ENCODE data around the gene MRPL18. TPM values are rescaled to one million over a fixed set of nuclear protein-coding genes. Genes with fewer than 3 reads are reported as not detected.

Gene MRPL18
- total RNA-seq, 3 donors from 2014 or later: 52.8 to 72.9 (median 68.2) TPM

DNA sequence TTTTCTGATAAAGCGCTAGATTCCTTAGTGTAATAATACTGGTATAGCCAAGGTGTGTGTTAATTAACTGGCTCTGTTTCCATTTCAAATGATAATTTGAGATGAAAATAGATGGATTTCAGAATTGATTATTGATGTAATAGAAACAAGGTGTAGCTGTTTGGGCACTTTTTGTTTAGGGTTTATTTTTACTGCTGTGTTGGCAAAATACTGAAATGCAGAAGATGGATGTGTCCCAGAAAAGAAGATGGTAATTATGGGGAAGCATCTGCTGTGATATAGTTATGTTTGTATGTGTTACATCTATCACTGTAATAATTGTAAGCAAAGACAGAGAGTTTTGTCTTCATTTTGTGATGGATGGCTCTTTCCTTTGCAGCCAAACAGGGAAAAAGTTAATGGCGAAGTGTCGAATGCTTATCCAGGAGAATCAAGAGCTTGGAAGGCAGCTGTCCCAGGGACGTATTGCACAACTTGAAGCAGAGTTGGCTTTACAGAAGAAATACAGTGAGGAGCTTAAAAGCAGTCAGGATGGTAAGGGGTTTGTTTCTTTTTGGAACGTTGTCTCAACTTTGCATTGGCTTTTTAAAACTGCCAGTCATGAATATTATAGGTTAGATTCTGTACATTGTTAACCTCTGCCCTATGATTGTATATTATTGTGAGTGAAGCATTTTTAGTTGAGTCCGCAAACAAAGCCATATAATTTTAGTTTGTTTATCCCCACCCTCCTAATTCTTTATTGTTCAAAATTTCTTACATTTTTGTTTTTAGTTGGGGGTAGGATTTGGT is 37.0 kb upstream of the MRPL18 start:
- Histone ChIP-seq H3K27me3 (no peaks in the 10 kb centered on the region), H3K36me3 (peaks cover 6% of the 10 kb centered on the region), H3K27ac (no peak overlapping the region), H3K9me3 (no peaks in the 10 kb centered on the region), H3K4me3 (no peak overlapping the region), H3K4me1 (peaks cover 0 to 4% of the 10 kb centered on the region in 2 donors)
- no peak for DNase-seq (ENCODE audit: low spot score in 2 of 2)
- intact Hi-C loops (cut with DNase I; ENCODE audit: low total_unique reads): no loop called here
- TF ChIP-seq POLR2AphosphoS5 (IDR thresholded peaks at IDR 0.05) (no peak), POLR2A (IDR thresholded peaks at IDR 0.05) (no peak)
- TF ChIP-seq, protein P1, sequence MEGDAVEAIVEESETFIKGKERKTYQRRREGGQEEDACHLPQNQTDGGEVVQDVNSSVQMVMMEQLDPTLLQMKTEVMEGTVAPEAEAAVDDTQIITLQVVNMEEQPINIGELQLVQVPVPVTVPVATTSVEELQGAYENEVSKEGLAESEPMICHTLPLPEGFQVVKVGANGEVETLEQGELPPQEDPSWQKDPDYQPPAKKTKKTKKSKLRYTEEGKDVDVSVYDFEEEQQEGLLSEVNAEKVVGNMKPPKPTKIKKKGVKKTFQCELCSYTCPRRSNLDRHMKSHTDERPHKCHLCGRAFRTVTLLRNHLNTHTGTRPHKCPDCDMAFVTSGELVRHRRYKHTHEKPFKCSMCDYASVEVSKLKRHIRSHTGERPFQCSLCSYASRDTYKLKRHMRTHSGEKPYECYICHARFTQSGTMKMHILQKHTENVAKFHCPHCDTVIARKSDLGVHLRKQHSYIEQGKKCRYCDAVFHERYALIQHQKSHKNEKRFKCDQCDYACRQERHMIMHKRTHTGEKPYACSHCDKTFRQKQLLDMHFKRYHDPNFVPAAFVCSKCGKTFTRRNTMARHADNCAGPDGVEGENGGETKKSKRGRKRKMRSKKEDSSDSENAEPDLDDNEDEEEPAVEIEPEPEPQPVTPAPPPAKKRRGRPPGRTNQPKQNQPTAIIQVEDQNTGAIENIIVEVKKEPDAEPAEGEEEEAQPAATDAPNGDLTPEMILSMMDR (IDR thresholded peaks at IDR 0.05): no peak

DNA sequence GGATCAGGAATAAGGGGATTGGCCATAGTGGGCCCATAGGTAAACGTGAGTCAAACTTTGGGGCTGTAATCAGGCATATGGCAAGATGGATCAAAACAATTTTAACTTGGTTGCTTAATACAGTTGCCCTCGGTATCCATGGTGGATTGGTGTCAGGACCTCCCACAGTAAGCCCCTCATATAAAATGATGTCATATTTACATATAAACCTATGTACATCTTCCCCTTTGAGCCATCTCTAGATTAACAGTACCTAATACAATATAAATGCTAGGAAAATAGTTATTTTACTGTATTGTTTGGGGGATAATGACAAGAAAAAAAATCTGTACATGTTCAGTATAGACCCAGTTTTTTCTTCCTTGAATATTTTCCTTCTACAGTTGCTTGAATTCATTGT is 35.9 kb upstream of the MRPL18 start:
- no peak for DNase-seq (ENCODE audit: low spot score in 2 of 2)
- H3K36me3 ChIP-seq: peaks cover 6% of the 10 kb centered on the region
- TF ChIP-seq POLR2AphosphoS5 (IDR thresholded peaks at IDR 0.05) (no peak), POLR2A (IDR thresholded peaks at IDR 0.05) (no peak)
- TF ChIP-seq, protein P1 (IDR thresholded peaks at IDR 0.05): no peak
- no peaks in the 10 kb centered on the region for H3K27me3 ChIP-seq
- H3K4me3 ChIP-seq: no peak overlapping the region
- H3K4me1 ChIP-seq: peaks cover 0 to 4% of the 10 kb centered on the region in 2 donors
- H3K27ac ChIP-seq: no peak overlapping the region
- H3K9me3 ChIP-seq: no peaks in the 10 kb centered on the region
- intact Hi-C loops (cut with DNase I; ENCODE audit: low total_unique reads): no loop called here

DNA sequence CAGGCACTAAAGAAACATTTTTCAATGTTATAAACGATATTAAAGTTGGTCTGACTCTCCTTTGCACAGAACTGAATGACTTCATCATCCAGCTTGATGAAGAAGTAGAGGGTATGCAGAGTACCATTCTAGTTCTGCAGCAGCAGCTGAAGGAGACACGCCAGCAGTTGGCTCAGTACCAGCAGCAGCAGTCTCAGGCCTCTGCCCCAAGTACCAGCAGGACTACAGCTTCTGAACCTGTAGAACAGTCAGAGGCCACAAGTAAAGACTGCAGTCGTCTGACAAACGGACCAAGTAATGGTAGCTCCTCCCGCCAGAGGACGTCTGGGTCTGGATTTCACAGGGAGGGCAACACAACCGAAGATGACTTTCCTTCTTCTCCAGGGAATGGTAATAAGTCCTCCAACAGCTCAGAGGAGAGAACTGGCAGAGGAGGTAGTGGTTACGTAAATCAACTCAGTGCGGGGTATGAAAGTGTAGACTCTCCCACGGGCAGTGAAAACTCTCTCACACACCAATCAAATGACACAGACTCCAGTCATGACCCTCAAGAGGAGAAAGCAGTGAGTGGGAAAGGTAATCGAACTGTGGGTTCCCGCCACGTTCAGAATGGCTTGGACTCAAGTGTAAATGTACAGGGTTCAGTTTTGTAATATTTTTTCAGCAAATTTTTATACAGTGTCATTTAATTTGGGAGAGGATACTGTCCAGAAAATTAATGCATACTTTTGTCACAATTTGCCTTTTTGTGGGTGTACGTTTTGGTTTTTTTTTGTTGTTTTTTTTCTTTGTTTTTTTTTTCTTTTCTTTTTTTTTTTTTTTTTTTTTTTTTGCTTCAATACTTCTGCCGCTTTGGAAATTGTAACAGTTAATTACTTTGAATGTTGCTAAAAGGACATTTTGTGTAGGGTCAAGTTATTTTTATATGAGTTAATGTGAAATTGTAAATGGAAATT is 35.0 kb upstream of the MRPL18 start:
- Histone ChIP-seq H3K4me3 (no peak overlapping the region), H3K9me3 (no peaks in the 10 kb centered on the region), H3K36me3 (peaks cover 6% of the 10 kb centered on the region), H3K4me1 (peaks cover 0 to 4% of the 10 kb centered on the region in 2 donors), H3K27ac (no peak overlapping the region), H3K27me3 (no peaks in the 10 kb centered on the region)
- no peak for DNase-seq (ENCODE audit: low spot score in 2 of 2)
- intact Hi-C loops (cut with DNase I; ENCODE audit: low total_unique reads): no loop called here
- TF ChIP-seq POLR2AphosphoS5 (IDR thresholded peaks at IDR 0.05) (no peak), POLR2A (IDR thresholded peaks at IDR 0.05) (no peak)
- TF ChIP-seq, protein P1 (IDR thresholded peaks at IDR 0.05): no peak

DNA sequence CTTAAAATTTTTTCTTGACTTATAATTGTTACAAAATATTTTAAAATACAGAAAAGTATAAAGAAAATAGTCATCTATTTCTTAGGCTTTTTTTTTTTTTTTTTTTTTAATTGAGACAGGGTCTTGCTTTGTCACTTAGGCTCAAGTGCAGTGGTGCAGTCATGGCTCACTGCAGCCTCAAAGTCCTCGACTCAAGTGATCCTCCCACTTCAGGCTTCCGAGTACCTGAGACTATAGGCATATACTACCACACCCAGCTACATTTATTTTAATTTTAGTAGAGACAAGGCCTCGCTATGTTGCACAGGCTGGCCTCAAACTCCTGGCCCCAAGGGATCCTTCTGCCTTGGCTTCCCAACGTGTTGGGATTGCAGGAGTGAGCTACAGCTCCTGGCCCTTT is 33.8 kb upstream of the MRPL18 start:
- Histone ChIP-seq H3K27ac (no peak overlapping the region), H3K4me1 (peaks cover 0 to 4% of the 10 kb centered on the region in 2 donors), H3K4me3 (no peak overlapping the region), H3K36me3 (peaks cover 6% of the 10 kb centered on the region), H3K9me3 (no peaks in the 10 kb centered on the region), H3K27me3 (no peaks in the 10 kb centered on the region)
- intact Hi-C loops (cut with DNase I; ENCODE audit: low total_unique reads): no loop called here
- no peak for DNase-seq (ENCODE audit: low spot score in 2 of 2)
- TF ChIP-seq POLR2AphosphoS5 (IDR thresholded peaks at IDR 0.05) (no peak), POLR2A (IDR thresholded peaks at IDR 0.05) (no peak)
- TF ChIP-seq, protein P1 (IDR thresholded peaks at IDR 0.05): no peak

All from breast epithelium (tissue), 4 donors.